Hematopoietic multipotent progenitor cell treated with erythropoietin and hydrocortisone succinate and interleukin-3 and kit ligand, for 8 days (in vitro differentiated cells): ENCODE data around the gene FBXO15.

Experiments
- DNase-seq: peaks from one replicate; pipeline ENCODE4 v3.0.0-alpha.2; 2015

FBXO15 gene

GRCh38 chr18:74110149-74110548 is 37.5 kb downstream of the FBXO15 start:
- no peak for DNase-seq

- DNase-seq = no peak
These were observed 39.2 kb downstream of the FBXO15 start for GRCh38 chr18:74108460-74108859.

GRCh38 chr18:74097803-74098202 is 49.8 kb downstream of the FBXO15 start:
- DNase-seq = no peak

GRCh38 chr18:74092922-74093321 is 54.7 kb downstream of the FBXO15 start:
- no peak for DNase-seq

- no peak for DNase-seq
These were observed 63.3 kb downstream of the FBXO15 start for GRCh38 chr18:74084184-74084855.

- DNase-seq = no peak
These were observed 64.1 kb downstream of the FBXO15 start for GRCh38 chr18:74083557-74083952.

- DNase-seq = no peak
These were observed 64.7 kb downstream of the FBXO15 start for GRCh38 chr18:74082742-74083556.

- peak; percentile 76 for DNase-seq
These were observed 65.5 kb downstream of the FBXO15 start for GRCh38 chr18:74081966-74082741.

- no peak for DNase-seq
These were observed 69.4 kb downstream of the FBXO15 start for GRCh38 chr18:74078257-74078656.

GRCh38 chr18:74074668-74075564 is 72.7 kb downstream of the FBXO15 start:
- DNase-seq = no peak

GRCh38 chr18:74073957-74074667 is 73.5 kb downstream of the FBXO15 start:
- DNase-seq = no peak

GRCh38 chr18:74069178-74070050 is 78.2 kb downstream of the FBXO15 start:
- DNase-seq = no peak

GRCh38 chr18:74068296-74068695 is 79.3 kb downstream of the FBXO15 start:
- no peak for DNase-seq

- no peak for DNase-seq
These were observed 81.6 kb downstream of the FBXO15 start for GRCh38 chr18:74066018-74066417.

- DNase-seq = no peak
These were observed 82.3 kb downstream of the FBXO15 start for GRCh38 chr18:74065366-74065765.

GRCh38 chr18:74064510-74064909 is 83.1 kb downstream of the FBXO15 start:
- DNase-seq = no peak

- DNase-seq = no peak
These were observed 84.1 kb downstream of the FBXO15 start for GRCh38 chr18:74063557-74063956.

- DNase-seq = peak; percentile 12
These were observed 84.6 kb downstream of the FBXO15 start for GRCh38 chr18:74063023-74063422.

GRCh38 chr18:74062037-74062436 is 85.6 kb downstream of the FBXO15 start:
- DNase-seq = no peak

- no peak for DNase-seq
These were observed 87.1 kb downstream of the FBXO15 start for GRCh38 chr18:74060579-74060978.

GRCh38 chr18:74050807-74051206 is 96.8 kb downstream of the FBXO15 start:
- no peak for DNase-seq
